Testis (tissue), 2 donors: ENCODE results near the gene WDR20.
"Not testable (repeated sequence)": the region's sequence is repeated elsewhere in the genome, so short reads cannot be mapped to it uniquely, and the experiment has no call there.

Experiments
- POLR2A ChIP-seq: fragments of 450-650 bp; IDR thresholded peaks from one replicate; pipeline ENCODE4 v1.6.1; 2017; ENCODE audit warnings: antibody characterized with exemption, mild to moderate bottlenecking, moderate library complexity
- TF ChIP-seq, protein P1 (sequence below), 3 experiments: fragments of 450-650 bp in 2 of 3; fragments of 200-600 bp in 1 of 3; sonication (generic) in 1 of 3; IDR thresholded peaks; one replicate each; pipeline ENCODE4 v1.5.1; 2016 to 2019; ENCODE audit warnings: antibody characterized with exemption in 3 of 3, mild to moderate bottlenecking in 2 of 3, moderate library complexity in 1 of 3

DNA sequence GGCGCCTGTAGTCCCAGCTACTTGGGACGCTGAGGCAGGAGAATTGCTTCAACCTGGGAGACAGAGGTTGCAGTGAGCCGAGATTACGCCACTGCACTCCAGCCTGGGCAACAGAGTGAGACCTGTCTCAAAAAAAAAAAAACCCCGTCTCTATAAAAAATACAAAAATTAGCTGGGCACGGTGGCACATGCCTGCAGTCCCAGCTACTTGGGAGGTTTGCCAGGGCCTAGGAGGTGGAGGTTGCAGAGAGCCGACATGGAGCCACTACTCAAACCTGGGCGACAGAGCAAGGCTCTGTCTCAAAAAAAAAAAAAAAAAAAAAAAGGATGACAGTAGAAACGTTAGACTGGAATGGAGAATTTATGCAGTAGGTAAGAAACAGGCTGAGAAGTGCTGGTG lies 5.7 kb upstream of the WDR20 start:
- TF ChIP-seq POLR2A: not testable (repeated sequence)
- TF ChIP-seq, protein P1, sequence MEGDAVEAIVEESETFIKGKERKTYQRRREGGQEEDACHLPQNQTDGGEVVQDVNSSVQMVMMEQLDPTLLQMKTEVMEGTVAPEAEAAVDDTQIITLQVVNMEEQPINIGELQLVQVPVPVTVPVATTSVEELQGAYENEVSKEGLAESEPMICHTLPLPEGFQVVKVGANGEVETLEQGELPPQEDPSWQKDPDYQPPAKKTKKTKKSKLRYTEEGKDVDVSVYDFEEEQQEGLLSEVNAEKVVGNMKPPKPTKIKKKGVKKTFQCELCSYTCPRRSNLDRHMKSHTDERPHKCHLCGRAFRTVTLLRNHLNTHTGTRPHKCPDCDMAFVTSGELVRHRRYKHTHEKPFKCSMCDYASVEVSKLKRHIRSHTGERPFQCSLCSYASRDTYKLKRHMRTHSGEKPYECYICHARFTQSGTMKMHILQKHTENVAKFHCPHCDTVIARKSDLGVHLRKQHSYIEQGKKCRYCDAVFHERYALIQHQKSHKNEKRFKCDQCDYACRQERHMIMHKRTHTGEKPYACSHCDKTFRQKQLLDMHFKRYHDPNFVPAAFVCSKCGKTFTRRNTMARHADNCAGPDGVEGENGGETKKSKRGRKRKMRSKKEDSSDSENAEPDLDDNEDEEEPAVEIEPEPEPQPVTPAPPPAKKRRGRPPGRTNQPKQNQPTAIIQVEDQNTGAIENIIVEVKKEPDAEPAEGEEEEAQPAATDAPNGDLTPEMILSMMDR (IDR thresholded peaks at IDR 0.05): not testable (repeated sequence)
